Left renal pelvis (tissue), 4 donors: ENCODE results near the gene SCUBE3. TPM values are rescaled to one million over a fixed set of nuclear protein-coding genes. Genes with fewer than 3 reads are reported as not detected.
A peak's percentile ranks its signal among the peaks of the same experiment; 100 is the strongest.

ENCODE experiments used
- DNase-seq, 4 donors: peaks; one replicate each; pipeline ENCODE4 v3.0.0-alpha.2; 2013; ENCODE audit warnings: low read depth in 4 of 4, low spot score in 3 of 4
- polyA plus RNA-seq, 4 donors: library from polyadenylated mRNA; unstranded; fragments of 120-200 nt; gene quantifications; one replicate each; pipeline ENCODE4 v1.2.1, GENCODE V29; 2013; ENCODE audit not compliant: insufficient read length in 4 of 4

SCUBE3 gene
- polyA plus RNA-seq = 10 to 100 TPM; 41.9 to 59.0 (median 49.4) TPM

DNA sequence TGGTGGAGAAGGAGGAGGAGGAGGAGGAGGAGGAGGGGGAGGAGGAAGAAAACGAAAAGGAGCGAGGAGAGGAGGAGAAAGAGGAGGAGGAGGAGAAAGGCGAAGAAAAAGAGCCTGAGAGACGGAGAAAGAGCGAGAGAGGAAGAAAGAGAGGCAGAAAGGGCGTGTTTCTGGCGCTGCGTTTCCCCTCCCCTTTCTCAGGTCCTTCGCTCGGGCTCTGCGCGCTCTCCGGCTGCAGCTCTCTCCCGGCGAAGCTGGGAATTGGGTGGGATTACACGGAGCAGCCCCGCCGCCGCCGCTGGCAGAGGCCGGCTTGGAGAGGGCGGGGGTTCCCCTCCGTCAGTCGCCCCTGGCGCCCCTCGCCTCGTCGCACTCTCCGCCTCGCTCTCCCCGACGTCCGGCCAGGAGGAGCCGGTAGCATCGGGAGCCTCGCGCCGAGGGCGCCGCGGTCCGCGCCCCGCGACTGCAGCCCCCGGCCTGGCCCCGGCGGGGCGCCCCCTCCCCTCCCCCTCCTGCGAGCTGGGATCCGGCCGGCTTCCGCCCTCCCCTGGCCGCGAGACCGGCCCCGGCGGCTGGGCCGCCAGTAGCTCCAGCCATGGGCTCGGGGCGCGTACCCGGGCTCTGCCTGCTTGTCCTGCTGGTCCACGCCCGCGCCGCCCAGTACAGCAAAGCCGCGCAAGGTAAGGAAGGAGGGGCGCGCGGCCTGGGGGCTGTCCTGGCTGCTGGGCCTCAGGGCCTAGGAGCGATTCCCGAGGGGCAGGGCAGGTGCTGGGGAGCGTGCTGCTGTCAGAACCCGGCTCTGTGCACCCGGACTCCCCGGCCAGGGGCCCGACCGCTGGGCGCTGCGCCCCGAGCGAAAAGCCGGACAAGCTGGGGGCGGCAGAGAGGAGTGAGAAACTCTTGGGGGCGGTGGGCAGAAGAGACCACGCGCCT lies at the start of gene SCUBE3:
SCUBE3 (plus strand) TSS at position 133 of the 933 bp plus-strand sequence; CDS start at position 596, 463 bp downstream.
- peak in 1 of 4 donors; percentile 64 for DNase-seq

DNA sequence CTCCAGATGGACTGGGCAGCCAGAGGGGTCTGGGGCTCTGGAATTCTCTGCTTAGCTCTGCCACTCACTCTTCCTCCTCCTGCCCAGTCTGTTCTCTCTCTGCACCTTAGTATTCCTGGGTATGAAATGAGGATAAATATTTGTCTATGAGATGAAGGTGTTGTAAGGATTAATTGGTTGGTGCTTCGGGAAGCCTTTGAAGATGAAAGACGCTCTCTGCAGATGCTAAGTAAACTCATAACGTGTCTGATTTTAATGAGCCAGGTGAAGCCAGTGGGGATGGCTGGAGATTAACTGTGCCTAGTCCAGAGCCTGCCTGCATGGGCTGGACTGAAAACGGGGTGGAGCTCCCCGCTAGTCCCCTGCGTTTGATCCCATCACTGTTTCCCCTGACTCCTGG lies 49.5 kb upstream of the SCUBE3 start:
- no peak for DNase-seq

DNA sequence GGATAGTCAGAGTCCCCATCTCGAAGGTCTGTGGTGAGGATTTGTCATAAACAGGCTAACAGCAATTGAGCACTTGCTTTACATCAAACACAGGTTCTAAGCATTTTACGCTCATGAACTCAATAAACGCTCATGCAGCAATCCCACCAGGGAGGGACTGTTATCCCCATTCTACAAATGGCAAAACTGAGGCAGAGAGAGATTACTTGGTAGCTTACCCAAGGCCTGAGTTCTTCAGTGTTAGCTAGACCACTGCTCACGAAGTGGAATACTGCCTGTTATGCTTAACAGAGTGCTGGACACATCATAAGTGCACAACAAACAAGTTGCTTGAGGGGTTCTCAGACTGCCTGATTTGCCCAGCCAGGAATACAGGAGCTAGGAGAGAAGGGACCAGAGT lies 48.9 kb upstream of the SCUBE3 start:
- DNase-seq = no peak

DNA sequence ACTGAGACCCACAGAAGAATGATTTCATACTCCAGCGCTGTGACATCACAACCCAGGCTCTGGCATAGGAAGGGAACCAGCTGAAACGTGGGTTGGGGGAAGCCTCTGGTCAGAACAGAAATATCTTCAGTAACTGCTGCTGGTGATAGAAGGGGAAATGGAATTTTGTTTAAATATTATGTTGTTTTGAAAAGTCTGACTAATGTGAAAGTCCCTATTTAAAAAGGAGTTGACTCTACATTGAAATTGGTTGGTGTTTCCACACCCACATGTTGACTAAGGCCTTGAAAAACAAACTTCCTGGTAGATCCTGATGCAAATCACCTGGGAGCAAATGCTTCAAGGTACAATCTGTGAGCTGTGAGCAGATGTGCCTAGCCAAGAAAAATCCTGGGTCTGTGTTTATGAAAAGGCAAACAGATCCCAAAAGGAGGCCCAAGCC lies 48.1 kb upstream of the SCUBE3 start:
- DNase-seq = no peak

DNA sequence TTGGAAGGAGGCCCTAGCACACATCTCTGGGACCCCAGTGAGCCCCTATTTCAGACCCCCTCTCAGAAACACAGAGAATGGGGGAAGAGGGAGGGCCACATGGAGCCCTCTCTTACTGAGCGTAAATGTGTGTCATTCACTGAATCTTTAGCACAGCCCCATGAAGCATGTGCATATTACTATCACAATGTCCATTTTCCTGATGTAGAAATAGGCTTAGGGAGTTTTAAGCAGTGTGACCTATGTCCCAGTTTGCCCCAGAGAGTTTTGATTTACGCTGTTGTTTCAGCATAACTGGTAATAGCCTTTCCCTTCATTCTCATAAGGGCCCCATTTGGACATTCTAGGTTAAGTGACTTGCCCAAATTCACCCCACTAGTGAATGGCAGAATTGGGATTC lies 47.6 kb upstream of the SCUBE3 start:
- DNase-seq = no peak

DNA sequence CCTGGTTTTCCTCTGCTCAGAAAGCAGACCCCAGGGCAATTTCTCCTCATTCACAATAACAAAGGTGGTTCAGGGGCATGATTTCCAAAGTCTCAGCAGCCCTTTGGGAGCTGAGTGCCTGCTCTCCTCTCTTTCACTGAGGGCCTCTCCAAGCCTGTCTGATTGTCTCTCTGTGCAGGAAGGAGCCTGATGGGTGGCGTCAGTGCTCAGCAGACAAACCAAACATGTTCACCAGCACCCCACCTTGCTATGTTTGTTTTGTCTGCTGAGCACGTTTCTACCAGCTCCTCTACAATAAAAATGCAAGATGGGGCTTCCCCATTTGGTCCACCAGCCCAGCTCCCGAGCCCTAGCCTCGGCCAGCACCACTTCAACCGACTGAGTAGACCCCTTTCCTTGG lies 47.2 kb upstream of the SCUBE3 start:
- DNase-seq = no peak

DNA sequence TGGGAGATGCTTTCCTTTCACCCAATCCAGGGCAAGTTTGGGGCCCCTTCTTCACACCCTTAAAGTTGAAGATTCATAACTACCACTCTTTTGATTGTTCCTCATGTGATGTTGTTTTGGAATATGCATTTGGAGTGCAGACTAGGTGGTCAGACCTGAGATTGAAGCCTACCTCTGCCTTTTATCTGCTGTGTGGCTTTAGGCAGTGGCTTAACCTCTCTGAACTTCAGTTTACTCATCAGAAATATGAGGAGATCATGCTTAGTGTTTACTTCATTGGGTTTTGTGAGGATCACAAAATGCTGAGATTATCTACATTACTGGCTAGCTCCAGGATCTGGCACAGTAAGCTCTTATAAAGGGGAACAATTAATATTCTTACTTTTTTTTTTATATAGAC lies 46.3 kb upstream of the SCUBE3 start:
- DNase-seq = no peak

DNA sequence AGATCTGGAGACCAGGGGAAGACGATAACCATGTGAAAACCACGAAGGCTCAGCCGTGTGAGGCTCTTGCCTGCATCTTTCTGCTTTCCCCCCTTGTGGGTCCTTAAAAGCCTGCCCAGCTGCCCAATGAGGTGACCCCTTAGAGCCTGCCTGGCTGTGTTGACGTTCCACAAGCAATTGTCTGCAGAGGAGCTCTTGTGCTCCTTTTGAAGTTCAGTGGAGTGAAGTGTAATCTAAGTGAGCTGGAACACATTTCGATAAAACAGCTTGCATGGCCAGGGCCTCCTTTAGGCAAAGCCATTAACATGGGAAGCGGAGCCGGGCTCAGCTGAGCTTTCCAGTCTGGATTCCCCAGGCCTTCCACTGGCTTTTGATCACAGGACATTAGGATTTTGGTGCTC lies 45.3 kb upstream of the SCUBE3 start:
- peak in 1 of 4 donors; percentile 77 for DNase-seq

DNA sequence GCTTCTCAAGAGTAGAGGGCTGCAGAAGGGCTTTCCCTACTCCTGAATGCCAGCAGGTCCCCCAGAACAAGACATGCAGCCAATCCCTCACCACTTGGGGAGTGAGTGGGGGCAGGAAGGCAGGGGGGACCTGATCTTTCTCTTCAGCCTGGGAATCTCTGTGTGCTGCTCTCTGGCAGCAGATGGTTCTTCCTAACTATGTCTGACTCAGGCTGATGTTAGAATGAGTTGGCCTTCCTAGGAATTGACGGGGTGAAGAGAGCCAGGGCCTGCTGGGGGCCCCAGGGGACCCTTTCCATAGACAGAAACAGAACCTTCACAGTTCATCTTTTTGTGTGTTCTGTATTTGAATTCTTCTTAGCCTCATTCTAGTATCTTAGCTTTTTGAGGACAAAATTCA lies 43.6 kb upstream of the SCUBE3 start:
- DNase-seq = no peak

DNA sequence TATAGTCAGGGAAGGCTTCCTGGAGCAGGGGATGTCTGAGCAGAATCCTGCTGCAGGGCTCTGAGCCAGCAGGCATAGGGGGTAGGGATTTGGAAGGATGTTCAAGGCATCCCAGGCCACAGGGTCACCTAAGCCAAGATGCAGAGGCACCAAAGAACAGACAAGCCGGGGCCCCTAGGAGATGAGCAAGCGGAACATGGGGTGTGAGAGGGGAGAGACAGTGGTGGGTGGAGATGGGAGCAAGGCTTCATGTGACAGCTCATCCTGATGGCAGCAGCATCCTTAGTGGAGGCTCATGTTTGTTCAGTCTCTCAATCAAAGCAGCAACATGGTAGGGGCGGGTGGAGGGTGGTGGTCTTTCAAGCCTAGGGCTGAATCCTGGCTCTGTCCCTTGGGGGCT lies 42.9 kb upstream of the SCUBE3 start:
- no peak for DNase-seq

DNA sequence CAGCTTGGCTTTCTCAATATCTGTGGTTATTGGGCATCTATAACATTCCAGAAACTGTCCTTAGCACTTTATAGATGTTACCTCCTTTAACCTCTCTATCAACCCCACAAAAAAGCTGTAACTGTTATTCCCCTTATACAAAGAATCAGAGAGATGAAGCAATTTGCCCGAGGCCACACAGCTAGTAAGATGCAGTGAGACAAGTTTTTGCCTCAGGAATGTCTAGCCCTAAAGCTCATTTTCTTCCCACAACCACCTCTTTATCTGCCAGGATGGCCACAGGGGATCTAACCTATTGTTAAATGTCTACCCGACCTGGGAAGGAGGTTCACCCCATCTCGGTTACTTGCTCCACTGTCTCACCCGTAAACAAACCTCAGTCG lies 40.7 kb upstream of the SCUBE3 start:
- no peak for DNase-seq

DNA sequence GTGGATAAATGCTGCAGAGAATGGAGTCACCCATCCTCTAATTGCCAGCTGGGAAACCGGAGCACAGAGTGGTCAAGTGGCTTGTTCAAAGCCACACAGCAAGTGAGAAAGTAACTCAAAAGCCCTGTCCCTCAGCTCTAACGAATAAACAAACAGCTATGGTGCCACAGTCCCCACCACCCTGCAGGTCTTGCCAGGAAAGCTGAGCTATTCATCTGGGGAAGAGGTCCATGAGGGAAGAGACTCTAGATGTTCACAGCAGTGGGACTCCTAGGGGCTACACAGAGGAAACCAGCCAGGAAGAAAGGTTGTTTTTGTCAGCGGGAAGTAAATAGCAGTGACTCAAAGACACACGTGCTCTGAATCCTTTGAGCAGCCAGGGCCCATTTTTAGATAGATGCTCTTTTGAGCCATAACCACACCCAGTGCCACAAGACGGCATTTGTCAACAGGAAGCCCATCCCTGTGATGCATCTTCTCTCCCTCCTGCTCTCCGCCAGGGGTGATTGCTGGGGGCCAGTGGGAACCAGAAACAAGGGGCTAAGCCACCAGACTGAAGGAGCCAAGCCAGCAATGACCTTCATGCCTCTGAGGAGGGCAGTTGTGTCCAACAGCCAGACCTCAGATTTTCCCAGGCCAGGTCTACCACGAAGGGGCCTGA lies 40.2 kb upstream of the SCUBE3 start:
- no peak for DNase-seq

DNA sequence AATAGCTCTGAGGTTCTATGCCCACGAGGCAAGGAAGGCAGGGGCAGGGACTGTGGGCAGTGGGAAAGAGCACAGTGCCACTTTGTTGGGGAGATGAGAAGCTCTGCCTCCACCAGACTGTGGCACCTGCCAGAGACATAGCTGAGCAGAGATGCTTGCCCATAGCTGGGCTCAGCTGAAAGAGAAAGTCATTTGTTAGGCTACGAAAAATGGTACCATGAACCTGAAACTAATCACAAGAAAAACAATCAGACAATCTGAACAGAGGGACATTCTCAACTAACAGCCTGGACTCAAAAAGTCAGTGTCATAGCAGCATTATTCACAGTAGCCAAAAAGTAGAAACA lies 39.7 kb upstream of the SCUBE3 start:
- DNase-seq = no peak

DNA sequence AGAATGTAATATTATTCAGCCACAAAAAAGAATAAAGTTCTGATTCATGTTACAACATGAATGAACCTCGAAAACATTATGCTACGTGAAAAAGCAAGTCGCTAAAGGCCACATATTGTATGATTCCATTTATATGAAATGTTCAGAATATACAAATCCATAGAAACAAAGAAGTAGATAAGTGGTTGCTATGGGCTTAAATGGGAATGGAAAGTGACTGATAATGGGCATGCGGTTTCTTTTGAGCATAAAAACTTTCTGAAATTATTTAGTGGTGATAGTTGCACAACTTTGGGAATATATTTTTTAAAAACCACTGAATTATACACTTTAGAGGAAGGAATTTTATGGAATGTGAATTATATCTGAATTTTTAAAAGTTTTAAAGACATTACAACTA lies 39.3 kb upstream of the SCUBE3 start:
- no peak for DNase-seq

DNA sequence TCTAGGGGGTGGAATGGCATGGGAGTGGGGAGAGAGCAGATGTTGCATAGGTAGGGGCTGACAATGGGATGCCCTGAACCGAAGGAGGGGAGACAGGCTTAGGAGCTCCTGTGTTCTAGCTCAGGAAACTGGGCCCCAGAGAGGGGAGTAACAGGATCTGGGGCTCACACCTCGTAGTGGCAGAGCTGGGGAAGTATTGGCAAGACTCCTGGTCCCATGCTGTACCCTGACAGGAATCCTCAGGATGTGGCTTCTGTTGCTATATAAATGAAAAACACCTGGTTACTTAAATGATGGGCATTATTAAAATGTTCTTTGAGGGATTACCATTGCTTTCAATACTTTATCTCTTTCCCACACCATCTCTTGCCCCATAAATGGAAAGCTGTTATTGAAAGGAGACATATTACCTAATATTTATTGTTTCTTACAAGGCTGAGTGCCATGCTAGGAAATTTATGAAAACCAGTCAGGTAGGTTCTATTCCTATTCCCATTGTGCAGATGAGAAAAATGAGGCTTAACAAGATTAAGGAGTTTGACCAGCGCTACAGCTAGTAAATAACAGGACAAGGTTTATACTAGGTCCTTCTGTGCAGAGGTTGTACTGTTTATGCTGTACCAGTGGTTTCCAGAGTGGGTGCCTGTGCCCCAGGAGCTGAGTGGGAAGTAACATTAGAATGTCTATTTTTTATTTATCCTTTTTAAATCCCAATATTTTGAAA lies 37.3 kb upstream of the SCUBE3 start:
- no peak for DNase-seq

DNA sequence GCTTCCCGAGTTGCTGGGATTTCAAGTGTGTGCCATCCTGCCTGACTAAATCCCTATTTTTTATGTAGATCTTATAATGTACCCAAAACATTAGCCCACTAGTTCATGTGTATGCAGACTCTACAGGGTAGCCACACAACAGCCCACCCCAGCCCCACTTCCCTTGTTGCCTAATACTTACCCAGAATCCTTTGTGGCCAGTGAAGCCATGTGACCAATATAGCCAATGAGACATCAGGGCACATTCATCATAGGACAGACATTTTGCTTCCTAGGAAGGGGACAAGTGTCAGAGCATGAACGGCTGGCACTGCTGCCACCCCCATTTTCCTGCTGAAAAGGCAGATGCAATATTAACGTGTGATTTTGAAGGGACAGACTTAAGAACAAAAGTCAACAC lies 36.6 kb upstream of the SCUBE3 start:
- no peak for DNase-seq

DNA sequence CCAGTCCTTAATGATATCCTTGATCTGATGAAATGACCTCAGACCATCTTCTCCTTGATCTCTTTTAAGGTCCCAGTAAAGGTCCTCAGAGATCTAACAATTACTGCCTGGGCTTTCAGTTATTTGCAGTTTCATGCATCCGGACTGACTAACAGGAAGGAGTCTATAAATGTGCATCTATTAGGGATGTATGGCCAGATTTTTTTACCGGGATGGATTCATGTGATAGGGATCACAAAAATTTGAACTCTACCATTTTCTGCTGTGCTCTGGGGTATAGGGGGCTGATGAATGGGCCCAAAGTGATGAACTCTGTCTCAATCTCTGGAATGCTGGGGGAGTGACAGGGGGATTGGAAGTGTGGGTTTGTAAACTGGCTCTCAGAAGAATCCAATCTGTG lies 36.2 kb upstream of the SCUBE3 start:
- DNase-seq = no peak

DNA sequence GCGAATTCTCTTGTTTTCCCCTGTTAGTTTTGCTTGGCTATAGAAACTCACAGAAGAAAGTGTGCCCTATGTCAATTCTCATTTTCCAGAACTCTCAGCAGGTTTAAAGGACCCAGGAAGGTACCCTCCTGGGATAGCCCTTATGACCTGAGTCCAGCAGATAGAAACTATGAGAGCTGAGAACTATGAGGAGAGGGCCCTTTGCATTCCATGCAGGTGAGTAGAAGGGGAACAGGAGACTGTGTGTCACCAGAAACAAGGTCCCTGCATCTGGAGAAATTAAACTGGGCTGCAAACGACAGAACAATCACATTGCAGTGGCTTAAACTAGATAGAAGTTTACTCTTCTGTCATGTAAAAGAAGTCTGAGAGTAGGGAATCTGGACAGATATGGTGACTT lies 35.7 kb upstream of the SCUBE3 start:
- no peak for DNase-seq

DNA sequence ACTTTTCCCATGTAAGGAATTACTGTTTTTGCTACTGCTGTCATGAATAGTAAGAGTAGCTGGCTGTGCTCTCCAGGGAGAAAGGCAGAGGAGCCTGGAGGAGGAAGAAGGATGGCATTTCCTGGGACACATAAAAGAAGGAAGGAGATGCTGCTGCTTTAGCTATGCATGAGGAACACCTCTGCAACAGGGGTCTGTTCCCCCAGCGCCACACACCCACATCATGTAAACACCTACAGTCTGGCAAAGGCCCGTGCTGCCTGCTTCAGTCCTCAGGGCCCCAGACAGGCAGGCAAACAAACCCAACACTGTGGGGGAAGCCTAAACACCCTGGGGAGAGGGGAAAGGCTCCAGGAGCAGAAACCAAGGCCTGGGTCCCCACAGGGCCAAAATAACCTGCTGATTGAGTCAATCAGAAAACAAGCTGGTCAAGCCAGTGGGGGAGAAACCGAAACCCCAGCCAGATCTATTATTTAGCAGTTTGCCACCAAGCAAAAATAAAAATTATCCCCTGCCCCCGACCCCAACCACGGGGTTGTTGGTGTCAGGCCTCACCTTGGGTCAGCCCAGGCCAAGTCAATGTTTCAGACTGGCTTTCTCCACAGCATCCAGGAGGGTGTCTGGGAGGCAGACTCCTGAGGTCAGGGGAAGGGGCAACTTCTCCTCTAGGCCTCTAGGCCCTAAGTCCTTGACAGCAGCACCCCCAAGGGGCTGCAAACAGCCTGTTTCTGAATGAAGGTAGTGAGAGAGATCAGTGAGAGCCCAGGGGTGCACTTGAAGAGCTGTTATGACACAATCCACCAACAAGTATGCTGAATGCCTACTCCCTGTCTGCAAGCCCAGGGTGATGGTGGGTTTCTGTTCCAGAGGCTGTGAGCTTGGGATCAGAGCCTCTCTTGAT lies 34.6 kb upstream of the SCUBE3 start:
- no peak for DNase-seq

DNA sequence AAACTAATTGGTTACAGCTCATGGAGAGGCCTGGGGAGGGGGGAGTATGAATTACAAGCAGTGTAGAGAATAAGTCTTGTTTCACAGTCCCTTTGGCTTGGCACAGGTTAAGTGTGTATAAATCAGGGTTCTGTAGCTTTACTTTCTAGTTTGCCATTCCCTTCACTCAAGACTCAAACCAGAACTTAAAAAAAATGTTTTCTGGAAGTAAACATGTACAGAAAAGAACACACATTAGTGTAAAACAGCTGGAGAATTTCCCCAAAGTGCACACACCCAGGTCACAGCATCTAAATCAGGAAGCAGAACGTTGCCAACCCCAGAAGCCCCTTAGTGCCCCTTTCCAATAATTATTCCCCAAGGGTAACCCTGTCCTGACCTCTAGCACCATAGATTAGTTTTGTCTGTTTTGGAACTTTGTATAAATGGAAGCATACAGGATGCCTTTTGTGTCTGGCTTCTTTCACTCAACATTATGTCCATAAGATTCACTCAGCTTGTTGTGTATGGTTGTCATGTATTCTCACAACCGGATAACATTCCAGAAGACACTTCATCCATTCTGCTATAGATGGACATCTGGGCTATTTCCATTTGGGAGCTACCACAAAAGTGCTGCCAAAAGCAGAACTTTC lies 33.7 kb upstream of the SCUBE3 start:
- DNase-seq = no peak
